Gastroesophageal sphincter (tissue), 3 donors: Measurements from ENCODE around the gene ZNF773.

Experiments
- CTCF ChIP-seq, 4 experiments: fragments of 200-600 bp in 2 of 4; fragments of 450-650 bp in 2 of 4; sonication (generic) in 1 of 4; IDR thresholded peaks; one replicate each; pipeline ENCODE4 v1.5.1; 2017 to 2019; ENCODE audit warnings: antibody characterized with exemption in 4 of 4, mild to moderate bottlenecking in 2 of 4, moderate library complexity in 2 of 4
- EP300 ChIP-seq: sonication (generic); formaldehyde crosslinking; IDR thresholded peaks from one replicate; pipeline ENCODE4 v1.6.1; 2017; ENCODE audit warnings: antibody characterized with exemption, mild to moderate bottlenecking
- POLR2A ChIP-seq, 2 donors: fragments of 450-650 bp; IDR thresholded peaks; one replicate each; pipeline ENCODE4 v1.6.1; 2017; ENCODE audit warnings: antibody characterized with exemption in 2 of 2, mild to moderate bottlenecking in 2 of 2, moderate library complexity in 1 of 2
- POLR2AphosphoS5 ChIP-seq: sonication (generic); formaldehyde crosslinking; IDR thresholded peaks from one replicate; pipeline ENCODE4 v1.6.1; 2017; ENCODE audit warnings: antibody characterized with exemption

- TF ChIP-seq CTCF (IDR thresholded peaks at IDR 0.05) (no peak), POLR2AphosphoS5 (no peak), EP300 (no peak), POLR2A (IDR thresholded peaks at IDR 0.05) (no peak)
These were observed 13.1 kb downstream of the ZNF773 start for GRCh38 chr19:57512845-57513244.
